CD1c-positive myeloid dendritic cell (primary cell): ENCODE measurements around the gene KNDC1.
"Not testable (repeated sequence)": the region's sequence is repeated elsewhere in the genome, so short reads cannot be mapped to it uniquely, and the experiment has no call there.

ENCODE experiments used
- DNase-seq: peaks from one replicate; pipeline ENCODE4 v3.0.0-alpha.2; 2016; ENCODE audit errors: extremely low spot score

KNDC1 gene

GRCh38 chr10:133161486-133162109 is 1.6 kb downstream of the KNDC1 start:
- DNase-seq, result no peak

GRCh38 chr10:133162178-133162909 is 2.3 kb downstream of the KNDC1 start:
- no peak for DNase-seq

GRCh38 chr10:133162910-133163856 is 3.2 kb downstream of the KNDC1 start:
- no peak for DNase-seq

GRCh38 chr10:133163889-133164815 is 4.1 kb downstream of the KNDC1 start:
- DNase-seq, result no peak

GRCh38 chr10:133164816-133165555 is 5.0 kb downstream of the KNDC1 start:
- no peak for DNase-seq

- DNase-seq, result no peak
Observed at GRCh38 chr10:133165556-133166503, 5.8 kb downstream of the KNDC1 start.

GRCh38 chr10:133166504-133166827 is 6.4 kb downstream of the KNDC1 start:
- DNase-seq, result no peak

GRCh38 chr10:133166828-133167692 is 7.0 kb downstream of the KNDC1 start:
- no peak for DNase-seq

- DNase-seq, result no peak
Observed at GRCh38 chr10:133167693-133168616, 7.9 kb downstream of the KNDC1 start.

GRCh38 chr10:133168617-133169031 is 8.6 kb downstream of the KNDC1 start:
- no peak for DNase-seq

GRCh38 chr10:133169173-133169947 is 9.3 kb downstream of the KNDC1 start:
- no peak for DNase-seq

GRCh38 chr10:133170092-133170491 is 10.1 kb downstream of the KNDC1 start:
- DNase-seq, result no peak

- DNase-seq, result peak; percentile 45
Observed at GRCh38 chr10:133173860-133174640, 14.0 kb downstream of the KNDC1 start.

GRCh38 chr10:133174689-133175263 is 14.8 kb downstream of the KNDC1 start:
- no peak for DNase-seq

- DNase-seq, result not testable (repeated sequence)
Observed at GRCh38 chr10:133175624-133176023, 15.6 kb downstream of the KNDC1 start.
